GM10266 (cell line): ENCODE results near the gene UNC45A.

Experiments used
- DNase-seq: peaks from one replicate; pipeline ENCODE4 v3.0.0; 2012; ENCODE audit errors: extremely low spot score
- TF ChIP-seq, protein P1 (sequence below): IDR thresholded peaks from 2 replicates; pipeline ENCODE4 v1.5.1; 2012; ENCODE audit warnings: mild to moderate bottlenecking, low read depth; ENCODE audit not compliant: control insufficient read depth, insufficient read depth; ENCODE audit errors: missing control alignments

Gene UNC45A

GRCh38 chr15:90901175-90902039, 33.7 kb upstream of the UNC45A start:
- no peak for DNase-seq

DNA sequence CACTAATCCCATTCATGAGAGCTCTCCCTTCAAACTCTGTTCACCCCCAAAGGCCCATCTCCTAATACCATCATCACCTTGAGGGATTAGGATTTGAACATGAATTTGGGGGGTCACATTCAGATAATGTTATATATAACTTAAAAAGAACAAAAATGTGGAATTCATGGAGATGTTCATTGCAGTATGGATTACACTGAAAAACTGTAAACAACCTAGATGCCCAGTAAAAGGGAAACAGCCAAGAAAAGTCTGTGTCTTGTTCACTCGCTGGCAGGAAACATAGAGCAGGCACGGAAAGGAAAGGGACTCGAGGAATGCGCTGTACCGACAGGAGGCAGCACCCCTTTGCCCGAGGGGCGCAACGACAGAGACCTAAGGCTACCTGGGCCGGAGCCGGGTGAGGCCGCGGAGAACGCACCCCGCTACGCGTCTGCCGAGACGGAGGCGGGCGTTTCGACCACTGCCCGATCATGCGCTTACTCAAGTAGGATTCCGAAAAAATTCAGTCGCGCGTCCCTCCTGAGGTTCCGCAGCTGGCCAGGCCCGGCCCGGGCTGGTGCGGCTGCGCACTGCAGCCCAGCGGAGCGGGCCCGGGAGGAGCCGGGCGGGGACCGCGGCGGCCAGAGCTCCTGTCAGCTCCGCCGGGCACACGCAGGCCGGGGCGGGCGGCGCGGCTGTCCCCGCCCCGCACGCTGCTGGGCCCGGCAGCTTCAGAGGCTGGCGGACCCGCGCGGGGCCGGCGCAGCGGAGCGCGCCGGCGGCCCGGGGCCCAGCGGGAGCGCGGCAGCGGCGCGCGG, 32.8 kb upstream of the UNC45A start:
- TF ChIP-seq, protein P1, sequence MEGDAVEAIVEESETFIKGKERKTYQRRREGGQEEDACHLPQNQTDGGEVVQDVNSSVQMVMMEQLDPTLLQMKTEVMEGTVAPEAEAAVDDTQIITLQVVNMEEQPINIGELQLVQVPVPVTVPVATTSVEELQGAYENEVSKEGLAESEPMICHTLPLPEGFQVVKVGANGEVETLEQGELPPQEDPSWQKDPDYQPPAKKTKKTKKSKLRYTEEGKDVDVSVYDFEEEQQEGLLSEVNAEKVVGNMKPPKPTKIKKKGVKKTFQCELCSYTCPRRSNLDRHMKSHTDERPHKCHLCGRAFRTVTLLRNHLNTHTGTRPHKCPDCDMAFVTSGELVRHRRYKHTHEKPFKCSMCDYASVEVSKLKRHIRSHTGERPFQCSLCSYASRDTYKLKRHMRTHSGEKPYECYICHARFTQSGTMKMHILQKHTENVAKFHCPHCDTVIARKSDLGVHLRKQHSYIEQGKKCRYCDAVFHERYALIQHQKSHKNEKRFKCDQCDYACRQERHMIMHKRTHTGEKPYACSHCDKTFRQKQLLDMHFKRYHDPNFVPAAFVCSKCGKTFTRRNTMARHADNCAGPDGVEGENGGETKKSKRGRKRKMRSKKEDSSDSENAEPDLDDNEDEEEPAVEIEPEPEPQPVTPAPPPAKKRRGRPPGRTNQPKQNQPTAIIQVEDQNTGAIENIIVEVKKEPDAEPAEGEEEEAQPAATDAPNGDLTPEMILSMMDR = peak; percentile 86
- DNase-seq = peak; percentile 96

More at GRCh38 chr15:90901175-90902039, 33.7 kb upstream of the UNC45A start:
- TF ChIP-seq, protein P1 = no peak

- TF ChIP-seq, protein P1 = no peak
- peak; percentile 90 for DNase-seq
Measured at GRCh38 chr15:90902840-90903732, 32.0 kb upstream of the UNC45A start, which contains the start of gene MAN2A2. MAN2A2 (plus strand) TSS chr15:90903302; CDS start chr15:90904208, 906 bp downstream.

GRCh38 chr15:90903733-90904536, 31.1 kb upstream of the UNC45A start:
- TF ChIP-seq, protein P1 = no peak

DNA sequence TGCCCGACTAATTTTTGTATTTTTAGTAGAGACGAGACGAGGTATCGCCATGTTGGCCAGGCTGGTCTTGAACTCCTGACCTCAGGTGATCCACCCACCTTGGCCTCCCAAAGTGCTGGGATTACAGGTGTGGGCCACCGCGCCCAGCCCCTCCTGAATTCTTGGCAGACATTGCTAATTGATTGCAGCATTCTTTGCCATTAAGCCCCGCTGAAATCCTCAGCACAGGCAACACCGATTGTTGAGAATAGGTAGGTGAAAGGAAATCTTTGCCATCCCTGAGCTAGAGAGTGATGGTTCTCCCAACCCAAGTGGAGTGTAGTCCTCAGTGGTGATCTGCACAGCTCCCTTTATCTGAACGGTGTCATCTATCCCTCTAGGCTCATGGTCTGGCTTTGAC, 30.3 kb upstream of the UNC45A start:
- TF ChIP-seq, protein P1 = no peak
- DNase-seq = no peak

More at GRCh38 chr15:90903733-90904536, 31.1 kb upstream of the UNC45A start:
- DNase-seq = peak; percentile 41

GRCh38 chr15:90905306-90906180, 29.5 kb upstream of the UNC45A start:
- TF ChIP-seq, protein P1 = no peak
- no peak for DNase-seq
